HCT116 (cell line): ENCODE data around the gene WFDC10A. TPM values are rescaled to one million over a fixed set of nuclear protein-coding genes. Genes with fewer than 3 reads are reported as not detected.

Source experiments
- ATAC-seq: fragments of 200-7000 bp; cut with Tn5 transposase; 2 replicates; pipeline ENCODE4 v1.9.1; 2020; ENCODE audit warnings: mild to moderate bottlenecking, moderate library complexity
- BruUV-seq: library from RNA; stranded (reverse); fragments of 400-500 nt; replicated peaks from 2 replicates; lab custom pipeline; 2021; lab: Mats Ljungman, UMichigan
- CTCF ChIA-PET: fragments of 300-600 bp; sonication (Branson Sonifier 250); formaldehyde crosslinking; loops from one replicate; lab custom pipeline; 2021; ENCODE audit warnings: antibody characterized with exemption; lab: Charles Lee
- POLR2A ChIA-PET: fragments of 300-600, 350-600 bp; sonication (Branson Sonifier 250); formaldehyde crosslinking; loops from one replicate; lab custom pipeline; 2021; ENCODE audit warnings: antibody characterized with exemption; lab: Charles Lee
- RAD21 ChIA-PET, 2 experiments: fragments of 300-600 bp; sonication (Branson Sonifier 250); formaldehyde crosslinking; loops; one replicate each; lab custom pipeline; 2023; ENCODE audit warnings: low total read pairs in 2 of 2; ENCODE audit not compliant: uncharacterized antibody in 2 of 2, unreplicated experiment in 2 of 2, low non-redundant PET in 1 of 2; lab: Charles Lee
- DNase-seq: peaks from one replicate; pipeline ENCODE4 v3.0.0-alpha.2; 2010; ENCODE audit warnings: low read depth, low spot score
- H2AFZ ChIP-seq: fragments of 200-600 bp; shearing (Covaris generic), sonication (generic); 2 replicates; pipeline ENCODE4 v1.6.1; 2017; ENCODE audit warnings: low read depth, mixed run types, mixed read lengths, antibody characterized with exemption, low read length; ENCODE audit not compliant: poor library complexity, severe bottlenecking
- H3K27ac ChIP-seq: 2 replicates; pipeline ENCODE4 v1.5.1; 2012; ENCODE audit warnings: low read depth, low read length
- H3K27me3 ChIP-seq: fragments of 200-600 bp; sonication (generic); 2 replicates; pipeline ENCODE4 v1.6.1; 2016; ENCODE audit warnings: mixed run types, low read length, mixed read lengths; ENCODE audit not compliant: insufficient read depth
- H3K36me3 ChIP-seq, 2 experiments: fragments of 200-500 bp in 1 of 2; fragments of 200-600 bp in 1 of 2; sonication (Bioruptor generic) in 1 of 2; sonication (generic) in 1 of 2; 2 replicates each; pipeline versions ENCODE4 v1.5.1 to v1.6.1; 2014 to 2016; ENCODE audit warnings: low read length in 2 of 2, inconsistent platforms in 1 of 2, mixed read lengths in 1 of 2, mixed run types in 1 of 2; ENCODE audit not compliant: insufficient read depth in 2 of 2, control insufficient read depth in 1 of 2
- H3K4me1 ChIP-seq, 2 experiments: fragments of 200-600 bp in 1 of 2; sonication (generic) in 1 of 2; 2 replicates each; pipeline versions ENCODE4 v1.5.1 to v1.6.1; 2012 to 2017; ENCODE audit warnings: low read length in 2 of 2, inconsistent platforms in 1 of 2, mild to moderate bottlenecking in 1 of 2, mixed read lengths in 1 of 2, mixed run types in 1 of 2, moderate library complexity in 1 of 2; ENCODE audit not compliant: insufficient read depth in 2 of 2, control insufficient read depth in 1 of 2
- H3K4me2 ChIP-seq: fragments of 200-600 bp; sonication (generic); 2 replicates; pipeline ENCODE4 v1.6.1; 2017; ENCODE audit warnings: mixed run types, low read length, mixed read lengths
- H3K4me3 ChIP-seq, 2 experiments: fragments of 200-600 bp in 1 of 2; sonication (generic) in 1 of 2; replicated peaks in 1 of 2; 2 replicates each; pipeline ENCODE4 v1.5.1; 2011 to 2016; ENCODE audit warnings: low read length in 2 of 2, control low read depth in 1 of 2, low read depth in 1 of 2, mild to moderate bottlenecking in 1 of 2, mixed read lengths in 1 of 2, mixed run types in 1 of 2
- H3K79me2 ChIP-seq: fragments of 200-600 bp; sonication (generic); 2 replicates; pipeline ENCODE4 v1.6.1; 2017; ENCODE audit warnings: mild to moderate bottlenecking, mixed run types, low read length, moderate library complexity, mixed read lengths; ENCODE audit not compliant: insufficient read depth
- H3K9ac ChIP-seq: fragments of 200-600 bp; sonication (generic); 2 replicates; pipeline ENCODE4 v1.6.1; 2016; ENCODE audit warnings: low read length, mixed read lengths
- H3K9me2 ChIP-seq: fragments of 200-600 bp; sonication (generic), shearing (Covaris generic); 2 replicates; pipeline ENCODE4 v1.6.1; 2017; ENCODE audit warnings: mixed run types, mild to moderate bottlenecking, moderate library complexity; ENCODE audit not compliant: insufficient read depth
- H3K9me3 ChIP-seq, 2 experiments: fragments of 200-500 bp in 1 of 2; fragments of 200-600 bp in 1 of 2; sonication (Bioruptor generic) in 1 of 2; sonication (generic) in 1 of 2; 2 replicates each; pipeline ENCODE4 v1.6.1; 2014 to 2017; ENCODE audit warnings: low read length in 2 of 2, mixed read lengths in 2 of 2, inconsistent platforms in 1 of 2, low read depth in 1 of 2, mild to moderate bottlenecking in 1 of 2, mixed run types in 1 of 2, moderate library complexity in 1 of 2; ENCODE audit not compliant: control insufficient read depth in 1 of 2, insufficient read depth in 1 of 2
- H4K20me1 ChIP-seq: fragments of 200-600 bp; sonication (generic), shearing (Covaris generic); 2 replicates; pipeline ENCODE4 v1.6.1; 2017; ENCODE audit warnings: mixed run types, mild to moderate bottlenecking, moderate library complexity; ENCODE audit not compliant: insufficient read depth
- CEBPB ChIP-seq: IDR thresholded peaks from 2 replicates; pipeline ENCODE4 v1.6.1; 2012; ENCODE audit warnings: low read depth
- ELF1 ChIP-seq: IDR thresholded peaks from 2 replicates; pipeline ENCODE4 v1.6.1; 2012; ENCODE audit warnings: low read depth, borderline replicate concordance
- EZH2 ChIP-seq: fragments of 200-600 bp; sonication (generic); IDR thresholded peaks from 2 replicates; pipeline ENCODE4 v1.6.1; 2017; ENCODE audit warnings: antibody characterized with exemption, mixed run types
- EZH2phosphoT487 ChIP-seq: fragments of 200-600 bp; IDR thresholded peaks from 2 replicates; pipeline ENCODE4 v1.6.1; 2018; ENCODE audit warnings: antibody characterized with exemption, borderline replicate concordance
- FOSL1 ChIP-seq: IDR thresholded peaks from 2 replicates; pipeline ENCODE4 v1.6.1; 2012; ENCODE audit warnings: low read depth
- JUND ChIP-seq: IDR thresholded peaks from 2 replicates; pipeline ENCODE4 v1.6.1; 2012
- POLR2A ChIP-seq: IDR thresholded peaks from 2 replicates; pipeline ENCODE4 v1.7.0; 2011; ENCODE audit warnings: borderline replicate concordance; ENCODE audit not compliant: insufficient read depth, insufficient read length; ENCODE audit errors: extremely low read depth
- POLR2AphosphoS5 ChIP-seq: IDR thresholded peaks from 2 replicates; pipeline ENCODE4 v1.6.1; 2011; ENCODE audit warnings: mild to moderate bottlenecking, low read depth, low read length, moderate library complexity
- RAD21 ChIP-seq: IDR thresholded peaks from 2 replicates; pipeline ENCODE4 v1.6.1; 2012; ENCODE audit warnings: low read depth, mild to moderate bottlenecking
- SIN3A ChIP-seq: IDR thresholded peaks from 2 replicates; pipeline ENCODE4 v1.6.1; 2012; ENCODE audit warnings: low read depth
- SP1 ChIP-seq: IDR thresholded peaks from 2 replicates; pipeline ENCODE4 v1.6.1; 2012; ENCODE audit warnings: low read depth
- TCF7L2 ChIP-seq: IDR thresholded peaks from 2 replicates; pipeline ENCODE4 v1.7.0; 2011; ENCODE audit warnings: borderline replicate concordance, inconsistent platforms; ENCODE audit not compliant: insufficient read depth, insufficient read length; ENCODE audit errors: extremely low read depth
- ZBTB33 ChIP-seq: IDR thresholded peaks from 2 replicates; pipeline ENCODE4 v1.6.1; 2011; ENCODE audit warnings: mild to moderate bottlenecking, low read length, moderate library complexity; ENCODE audit not compliant: insufficient replicate concordance; ENCODE audit errors: extremely low read depth
- ZFX ChIP-seq: fragments of 450-650 bp; IDR thresholded peaks from 2 replicates; pipeline ENCODE4 v1.6.1; 2017
- ZNF274 ChIP-seq: fragments of 200-500 bp; sonication (Bioruptor generic); IDR thresholded peaks from 2 replicates; pipeline ENCODE4 v1.6.1; 2014; ENCODE audit warnings: mild to moderate bottlenecking, low read depth, low read length, inconsistent platforms
- intact Hi-C: fragments of 100-400 bp; cut with micrococcal nuclease; formaldehyde crosslinking; loops from 2 replicates; pipeline ENCODE4 v1.10.0; 2022
- total RNA-seq: library from RNA; stranded (reverse); gene quantifications from one replicate; pipeline ENCODE4 v1.2.1, GENCODE V29; 2021; ENCODE audit not compliant: unreplicated experiment
- TF ChIP-seq, protein P1 (sequence below), 3 experiments: fragments of 200-600 bp in 1 of 3; sonication (generic) in 1 of 3; IDR thresholded peaks in 2 of 3; conservative IDR thresholded peaks in 1 of 3; 2 replicates each; pipeline ENCODE4 v1.5.1; 2012 to 2017; ENCODE audit warnings: low read depth in 2 of 3, low read length in 2 of 3, antibody characterized with exemption in 1 of 3, borderline replicate concordance in 1 of 3, control low read depth in 1 of 3, mild to moderate bottlenecking in 1 of 3, mixed read lengths in 1 of 3, mixed run types in 1 of 3, moderate library complexity in 1 of 3; ENCODE audit not compliant: insufficient read depth in 1 of 3
- TF ChIP-seq, protein P2 (sequence below): IDR thresholded peaks from 2 replicates; pipeline ENCODE4 v1.6.1; 2012
- TF ChIP-seq, protein P3 (sequence below): IDR thresholded peaks from 2 replicates; pipeline ENCODE4 v1.6.1; 2012; ENCODE audit warnings: low read depth

WFDC10A gene
- total RNA-seq, 1 experiment from 2014 or later, result 0.47 TPM

DNA sequence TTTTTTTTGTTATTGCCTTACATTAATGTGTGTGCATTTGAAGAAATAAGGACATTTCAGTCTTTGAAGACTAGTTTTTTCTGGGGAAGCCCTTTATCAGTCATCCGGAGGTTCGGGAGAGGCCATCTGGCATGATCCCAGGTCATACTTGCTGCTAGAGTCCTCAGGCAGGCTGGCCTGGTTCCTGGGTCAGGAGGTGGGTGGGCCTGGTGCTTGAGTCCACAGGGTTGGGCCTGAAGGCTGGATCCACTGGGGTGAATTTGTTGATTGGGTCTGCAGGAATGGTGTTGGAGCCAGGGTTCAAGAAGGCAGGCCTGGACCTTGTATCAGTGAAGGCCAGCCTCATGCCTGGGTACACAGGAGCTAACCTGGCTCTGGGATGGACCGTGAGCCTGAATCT, 17.3 kb downstream of the WFDC10A start:
- H3K9me3 ChIP-seq, result no peaks in the 10 kb centered on the region
- H4K20me1 ChIP-seq, result no peaks in the 10 kb centered on the region
- no peaks in the 10 kb centered on the region for H3K79me2 ChIP-seq
- no peak overlapping the region for H3K4me2 ChIP-seq
- no peak for TF ChIP-seq RAD21
- TF ChIP-seq TCF7L2, result no peak
- TF ChIP-seq FOSL1, result no peak
- TF ChIP-seq EZH2phosphoT487, result no peak
- TF ChIP-seq, protein P1, sequence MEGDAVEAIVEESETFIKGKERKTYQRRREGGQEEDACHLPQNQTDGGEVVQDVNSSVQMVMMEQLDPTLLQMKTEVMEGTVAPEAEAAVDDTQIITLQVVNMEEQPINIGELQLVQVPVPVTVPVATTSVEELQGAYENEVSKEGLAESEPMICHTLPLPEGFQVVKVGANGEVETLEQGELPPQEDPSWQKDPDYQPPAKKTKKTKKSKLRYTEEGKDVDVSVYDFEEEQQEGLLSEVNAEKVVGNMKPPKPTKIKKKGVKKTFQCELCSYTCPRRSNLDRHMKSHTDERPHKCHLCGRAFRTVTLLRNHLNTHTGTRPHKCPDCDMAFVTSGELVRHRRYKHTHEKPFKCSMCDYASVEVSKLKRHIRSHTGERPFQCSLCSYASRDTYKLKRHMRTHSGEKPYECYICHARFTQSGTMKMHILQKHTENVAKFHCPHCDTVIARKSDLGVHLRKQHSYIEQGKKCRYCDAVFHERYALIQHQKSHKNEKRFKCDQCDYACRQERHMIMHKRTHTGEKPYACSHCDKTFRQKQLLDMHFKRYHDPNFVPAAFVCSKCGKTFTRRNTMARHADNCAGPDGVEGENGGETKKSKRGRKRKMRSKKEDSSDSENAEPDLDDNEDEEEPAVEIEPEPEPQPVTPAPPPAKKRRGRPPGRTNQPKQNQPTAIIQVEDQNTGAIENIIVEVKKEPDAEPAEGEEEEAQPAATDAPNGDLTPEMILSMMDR (IDR thresholded peaks at IDR 0.05 in 2 of 3, conservative IDR thresholded peaks at IDR 0.05 in 1 of 3; ENCODE audit: borderline replicate concordance in 1 of 3, insufficient read depth in 1 of 3, low read depth in 2 of 3, low read length in 2 of 3), result no peak
- TF ChIP-seq POLR2AphosphoS5, result no peak
- no peak for TF ChIP-seq POLR2A
- TF ChIP-seq SIN3A, result no peak
- TF ChIP-seq ZBTB33, result no peak
- no peak for TF ChIP-seq SP1
- TF ChIP-seq, protein P2, sequence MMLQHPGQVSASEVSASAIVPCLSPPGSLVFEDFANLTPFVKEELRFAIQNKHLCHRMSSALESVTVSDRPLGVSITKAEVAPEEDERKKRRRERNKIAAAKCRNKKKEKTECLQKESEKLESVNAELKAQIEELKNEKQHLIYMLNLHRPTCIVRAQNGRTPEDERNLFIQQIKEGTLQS, result no peak
- TF ChIP-seq, protein P3, sequence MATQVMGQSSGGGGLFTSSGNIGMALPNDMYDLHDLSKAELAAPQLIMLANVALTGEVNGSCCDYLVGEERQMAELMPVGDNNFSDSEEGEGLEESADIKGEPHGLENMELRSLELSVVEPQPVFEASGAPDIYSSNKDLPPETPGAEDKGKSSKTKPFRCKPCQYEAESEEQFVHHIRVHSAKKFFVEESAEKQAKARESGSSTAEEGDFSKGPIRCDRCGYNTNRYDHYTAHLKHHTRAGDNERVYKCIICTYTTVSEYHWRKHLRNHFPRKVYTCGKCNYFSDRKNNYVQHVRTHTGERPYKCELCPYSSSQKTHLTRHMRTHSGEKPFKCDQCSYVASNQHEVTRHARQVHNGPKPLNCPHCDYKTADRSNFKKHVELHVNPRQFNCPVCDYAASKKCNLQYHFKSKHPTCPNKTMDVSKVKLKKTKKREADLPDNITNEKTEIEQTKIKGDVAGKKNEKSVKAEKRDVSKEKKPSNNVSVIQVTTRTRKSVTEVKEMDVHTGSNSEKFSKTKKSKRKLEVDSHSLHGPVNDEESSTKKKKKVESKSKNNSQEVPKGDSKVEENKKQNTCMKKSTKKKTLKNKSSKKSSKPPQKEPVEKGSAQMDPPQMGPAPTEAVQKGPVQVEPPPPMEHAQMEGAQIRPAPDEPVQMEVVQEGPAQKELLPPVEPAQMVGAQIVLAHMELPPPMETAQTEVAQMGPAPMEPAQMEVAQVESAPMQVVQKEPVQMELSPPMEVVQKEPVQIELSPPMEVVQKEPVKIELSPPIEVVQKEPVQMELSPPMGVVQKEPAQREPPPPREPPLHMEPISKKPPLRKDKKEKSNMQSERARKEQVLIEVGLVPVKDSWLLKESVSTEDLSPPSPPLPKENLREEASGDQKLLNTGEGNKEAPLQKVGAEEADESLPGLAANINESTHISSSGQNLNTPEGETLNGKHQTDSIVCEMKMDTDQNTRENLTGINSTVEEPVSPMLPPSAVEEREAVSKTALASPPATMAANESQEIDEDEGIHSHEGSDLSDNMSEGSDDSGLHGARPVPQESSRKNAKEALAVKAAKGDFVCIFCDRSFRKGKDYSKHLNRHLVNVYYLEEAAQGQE, result no peak
- TF ChIP-seq ZFX, result no peak
- TF ChIP-seq ZNF274, result no peak
- TF ChIP-seq JUND, result no peak
- no peak for TF ChIP-seq CEBPB
- no peak for TF ChIP-seq ELF1
- no peak for TF ChIP-seq EZH2
- no peak overlapping the region for H3K27ac ChIP-seq
- no peaks in the 10 kb centered on the region for H3K36me3 ChIP-seq
- POLR2A ChIA-PET, result no interaction called here
- H3K27me3 ChIP-seq, result no peaks in the 10 kb centered on the region
- no peak for ATAC-seq
- H2AFZ ChIP-seq, result no peak overlapping the region
- H3K9me2 ChIP-seq, result no peaks in the 10 kb centered on the region
- DNase-seq, result no peak
- H3K4me3 ChIP-seq, result no peak overlapping the region
- BruUV-seq, result no TSS peak
- intact Hi-C loops, result no loop called here
- no peaks in the 10 kb centered on the region for H3K4me1 ChIP-seq
- CTCF ChIA-PET, result interaction anchor here (1.5 kb wide), 1 partner anchor 17 kb away, joined by 7 read pairs; the partner anchor contains the start of gene WFDC10A
- no peak overlapping the region for H3K9ac ChIP-seq
- RAD21 ChIA-PET, result no interaction called here
